Transverse colon (tissue), 4 donors: ENCODE measurements around the gene INPP5E.

Experiments
- EP300 ChIP-seq: sonication (generic); formaldehyde crosslinking; IDR thresholded peaks from one replicate; pipeline ENCODE4 v1.6.1; 2017; ENCODE audit warnings: antibody characterized with exemption, low read depth
- POLR2A ChIP-seq: fragments of 450-650 bp; IDR thresholded peaks from one replicate; pipeline ENCODE4 v1.6.1; 2016; ENCODE audit warnings: antibody characterized with exemption, mild to moderate bottlenecking, moderate library complexity
- POLR2AphosphoS5 ChIP-seq, 3 donors: sonication (generic); formaldehyde crosslinking; IDR thresholded peaks; one replicate each; pipeline ENCODE4 v1.6.1; 2016; ENCODE audit warnings: antibody characterized with exemption in 3 of 3
- TF ChIP-seq, protein P1 (sequence below), 5 experiments: fragments of 200-600 bp in 3 of 5; fragments of 450-650 bp in 2 of 5; sonication (generic) in 3 of 5; IDR thresholded peaks; 1 replicate in 2 of 5; 2 replicates in 3 of 5; pipeline ENCODE4 v1.5.1; 2016 to 2017; ENCODE audit warnings: antibody characterized with exemption in 5 of 5, inconsistent platforms in 3 of 5, mild to moderate bottlenecking in 2 of 5, moderate library complexity in 1 of 5

DNA sequence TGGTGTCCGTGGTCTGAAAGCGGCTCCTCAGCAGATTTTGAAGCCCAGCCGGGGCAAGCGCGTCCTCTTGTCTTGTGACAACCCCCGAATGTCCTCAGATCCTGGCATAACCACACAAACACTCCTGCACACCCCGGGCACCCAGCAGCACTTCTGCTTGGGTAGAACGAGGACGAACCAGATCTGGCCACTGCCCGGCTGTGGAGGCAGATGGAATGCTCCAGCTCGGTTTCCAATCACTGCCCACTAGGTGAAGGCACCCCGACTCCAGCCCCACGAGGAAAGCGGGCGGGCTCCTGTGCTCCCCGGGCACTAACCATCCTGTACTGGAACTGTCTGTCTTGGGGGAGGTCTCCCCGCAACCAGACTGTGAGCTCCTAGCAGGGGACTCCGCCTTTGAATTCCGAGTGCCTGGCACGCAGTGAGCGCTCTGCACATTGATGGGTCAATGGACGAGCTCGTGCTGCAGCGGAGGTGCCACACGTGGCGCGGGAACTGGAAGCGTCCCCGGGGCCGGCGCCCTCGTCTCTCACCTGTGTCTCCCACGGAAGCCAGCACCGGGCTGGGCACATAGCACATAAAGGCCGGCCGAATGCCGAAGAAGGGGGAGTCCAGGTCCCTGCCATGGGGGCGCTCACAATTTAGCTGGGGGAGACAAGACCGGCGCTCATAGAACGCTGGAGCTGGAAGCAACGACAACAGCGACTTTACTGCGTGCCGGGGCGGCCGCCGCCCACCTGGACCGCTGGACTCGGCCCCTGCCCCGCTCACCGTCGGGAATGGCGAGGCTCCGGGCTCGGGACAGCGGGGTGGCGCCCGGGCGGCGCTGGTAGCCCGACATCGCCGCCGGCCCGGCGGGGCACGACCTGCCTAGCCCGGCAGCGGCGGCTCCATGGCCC lies 29.8 kb downstream of the INPP5E start:
- TF ChIP-seq, protein P1, sequence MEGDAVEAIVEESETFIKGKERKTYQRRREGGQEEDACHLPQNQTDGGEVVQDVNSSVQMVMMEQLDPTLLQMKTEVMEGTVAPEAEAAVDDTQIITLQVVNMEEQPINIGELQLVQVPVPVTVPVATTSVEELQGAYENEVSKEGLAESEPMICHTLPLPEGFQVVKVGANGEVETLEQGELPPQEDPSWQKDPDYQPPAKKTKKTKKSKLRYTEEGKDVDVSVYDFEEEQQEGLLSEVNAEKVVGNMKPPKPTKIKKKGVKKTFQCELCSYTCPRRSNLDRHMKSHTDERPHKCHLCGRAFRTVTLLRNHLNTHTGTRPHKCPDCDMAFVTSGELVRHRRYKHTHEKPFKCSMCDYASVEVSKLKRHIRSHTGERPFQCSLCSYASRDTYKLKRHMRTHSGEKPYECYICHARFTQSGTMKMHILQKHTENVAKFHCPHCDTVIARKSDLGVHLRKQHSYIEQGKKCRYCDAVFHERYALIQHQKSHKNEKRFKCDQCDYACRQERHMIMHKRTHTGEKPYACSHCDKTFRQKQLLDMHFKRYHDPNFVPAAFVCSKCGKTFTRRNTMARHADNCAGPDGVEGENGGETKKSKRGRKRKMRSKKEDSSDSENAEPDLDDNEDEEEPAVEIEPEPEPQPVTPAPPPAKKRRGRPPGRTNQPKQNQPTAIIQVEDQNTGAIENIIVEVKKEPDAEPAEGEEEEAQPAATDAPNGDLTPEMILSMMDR (IDR thresholded peaks at IDR 0.05): no peak
- TF ChIP-seq POLR2A (peak; percentile 31), EP300 (no peak), POLR2AphosphoS5 (IDR thresholded peaks at IDR 0.05) (peak in 1 of 3 donors; percentile 36)
